CD14-positive monocyte (primary cell): Measurements from ENCODE around the gene RHNO1. TPM values are rescaled to one million over a fixed set of nuclear protein-coding genes. Genes with fewer than 3 reads are reported as not detected.
A peak's percentile ranks its signal among the peaks of the same experiment; 100 is the strongest.

Source experiments
- DNase-seq, 3 donors: peaks; one replicate each; pipeline ENCODE4 v3.0.0-alpha.2; 2011 to 2022
- H2AFZ ChIP-seq: 2 replicates; pipeline ENCODE4 v1.6.0; 2012; ENCODE audit warnings: mild to moderate bottlenecking, low read depth, low read length, inconsistent platforms; ENCODE audit not compliant: insufficient read depth, poor library complexity, severe bottlenecking
- H3K27ac ChIP-seq, 2 donors: 1 replicate in 1 of 2; 2 replicates in 1 of 2; pipeline ENCODE4 v1.5.1; 2012 to 2013; ENCODE audit warnings: low read length in 2 of 2, control low read depth in 1 of 2, inconsistent platforms in 1 of 2, low read depth in 1 of 2, mild to moderate bottlenecking in 1 of 2
- H3K27me3 ChIP-seq, 2 donors: one replicate each; pipeline versions ENCODE4 v1.6.0 to v1.6.1; 2011 to 2013; ENCODE audit warnings: low read length in 2 of 2; ENCODE audit not compliant: control insufficient read depth in 2 of 2, insufficient read depth in 2 of 2
- H3K36me3 ChIP-seq, 2 donors: replicated peaks in 1 of 2; 1 replicate in 1 of 2; 2 replicates in 1 of 2; pipeline versions ENCODE4 v1.5.1 to v1.6.1; 2012 to 2013; ENCODE audit warnings: low read length in 2 of 2, control low read depth in 1 of 2, inconsistent platforms in 1 of 2, mild to moderate bottlenecking in 1 of 2; ENCODE audit not compliant: insufficient read depth in 2 of 2, control insufficient read depth in 1 of 2
- H3K4me1 ChIP-seq, 2 donors: 1 replicate in 1 of 2; 2 replicates in 1 of 2; pipeline versions ENCODE4 v1.5.1 to v1.6.1; 2012 to 2013; ENCODE audit warnings: low read length in 2 of 2, control low read depth in 1 of 2, inconsistent platforms in 1 of 2, mild to moderate bottlenecking in 1 of 2, moderate library complexity in 1 of 2; ENCODE audit not compliant: insufficient read depth in 2 of 2, control insufficient read depth in 1 of 2
- H3K4me2 ChIP-seq: replicated peaks from 2 replicates; pipeline ENCODE3; 2012; ENCODE audit warnings: low read length, moderate library complexity, mild to moderate bottlenecking; ENCODE audit not compliant: poor library complexity, severe bottlenecking; ENCODE audit errors: extremely low read depth
- H3K4me3 ChIP-seq, 3 experiments: fragments of 200-600 bp in 1 of 3; sonication (generic) in 1 of 3; replicated peaks in 1 of 3; 1 replicate in 2 of 3; 2 replicates in 1 of 3; pipeline ENCODE4 v1.5.1; 2011 to 2013; ENCODE audit warnings: low read length in 3 of 3, mild to moderate bottlenecking in 3 of 3, control low read depth in 2 of 3, low read depth in 2 of 3, inconsistent platforms in 1 of 3, moderate library complexity in 1 of 3
- H3K79me2 ChIP-seq: 2 replicates; pipeline ENCODE4 v1.6.0; 2012; ENCODE audit warnings: mild to moderate bottlenecking, control low read depth, inconsistent platforms, low read length, moderate library complexity; ENCODE audit not compliant: insufficient read depth
- H3K9ac ChIP-seq: 2 replicates; pipeline ENCODE4 v1.6.0; 2017; ENCODE audit warnings: low read length, mild to moderate bottlenecking; ENCODE audit not compliant: insufficient read depth, poor library complexity, severe bottlenecking
- H3K9me3 ChIP-seq, 2 donors: replicated peaks in 1 of 2; 1 replicate in 1 of 2; 2 replicates in 1 of 2; pipeline versions ENCODE4 v1.5.1 to v1.6.1; 2012 to 2013; ENCODE audit warnings: low read length in 2 of 2, control low read depth in 1 of 2; ENCODE audit not compliant: control insufficient read depth in 1 of 2, insufficient read depth in 1 of 2
- H4K20me1 ChIP-seq: 2 replicates; pipeline ENCODE4 v1.6.0; 2012; ENCODE audit warnings: mild to moderate bottlenecking, low read length, control low read depth, moderate library complexity; ENCODE audit not compliant: insufficient read depth
- H3K27ac Mint-ChIP-seq, 7 donors: one replicate each; pipeline ENCODE4 v1.8.0; 2020; ENCODE audit warnings: mild to moderate bottlenecking in 7 of 7, mixed read lengths in 7 of 7, moderate library complexity in 6 of 7, inconsistent platforms in 2 of 7
- H3K27me3 Mint-ChIP-seq, 3 donors: one replicate each; pipeline ENCODE4 v1.8.0; 2021 to 2022; ENCODE audit warnings: low read depth in 3 of 3, mild to moderate bottlenecking in 3 of 3, mixed read lengths in 3 of 3, moderate library complexity in 3 of 3, inconsistent platforms in 1 of 3
- H3K36me3 Mint-ChIP-seq, 2 donors: one replicate each; pipeline ENCODE4 v1.8.0; 2020; ENCODE audit warnings: mixed read lengths in 2 of 2, inconsistent platforms in 1 of 2, mild to moderate bottlenecking in 1 of 2
- H3K4me1 Mint-ChIP-seq: one replicate; pipeline ENCODE4 v1.8.0; 2020; ENCODE audit warnings: mild to moderate bottlenecking, mixed read lengths
- H3K4me3 Mint-ChIP-seq, 2 donors: one replicate each; pipeline ENCODE4 v1.8.0; 2020; ENCODE audit warnings: mild to moderate bottlenecking in 2 of 2, mixed read lengths in 2 of 2, moderate library complexity in 1 of 2
- H3K9me3 Mint-ChIP-seq, 7 donors: one replicate each; pipeline ENCODE4 v1.8.0; 2020 to 2022; ENCODE audit warnings: mixed read lengths in 7 of 7, mild to moderate bottlenecking in 6 of 7, moderate library complexity in 6 of 7, inconsistent platforms in 2 of 7
- WGBS: methylation state at CpG from one replicate; pipeline ENCODE4 v1.1.5; 2013; ENCODE audit warnings: missing lambda C conversion rate; ENCODE audit not compliant: insufficient coverage; 5-methylcytosine and 5-hydroxymethylcytosine counted together
- intact Hi-C, 2 donors: fragments of 100-400 bp; cut with micrococcal nuclease; formaldehyde crosslinking; loops; one replicate each; pipeline versions ENCODE4 v1.15.0 to v1.15.1; 2023
- polyA plus RNA-seq, 3 donors: library from polyadenylated mRNA; depleted of rRNA in 1 of 3; unstranded in 2 of 3; stranded (reverse) in 1 of 3; fragments of 300-500 nt in 2 of 3; fragments of >200 nt in 1 of 3; fragmentation: Illumina TruSeq in 2 of 3; gene quantifications; 1 replicate in 2 of 3; 2 replicates in 1 of 3; pipeline ENCODE4 v1.2.3, GENCODE V29; 2012 to 2021
- TF ChIP-seq, protein P1 (sequence below): fragments of 200-600 bp; IDR thresholded peaks from one replicate; pipeline ENCODE4 v1.8.0; 2022; ENCODE audit warnings: antibody characterized with exemption, mild to moderate bottlenecking

Gene RHNO1
- polyA plus RNA-seq, 3 donors, result 10.2 to 24.7 (median 19.8) TPM

DNA sequence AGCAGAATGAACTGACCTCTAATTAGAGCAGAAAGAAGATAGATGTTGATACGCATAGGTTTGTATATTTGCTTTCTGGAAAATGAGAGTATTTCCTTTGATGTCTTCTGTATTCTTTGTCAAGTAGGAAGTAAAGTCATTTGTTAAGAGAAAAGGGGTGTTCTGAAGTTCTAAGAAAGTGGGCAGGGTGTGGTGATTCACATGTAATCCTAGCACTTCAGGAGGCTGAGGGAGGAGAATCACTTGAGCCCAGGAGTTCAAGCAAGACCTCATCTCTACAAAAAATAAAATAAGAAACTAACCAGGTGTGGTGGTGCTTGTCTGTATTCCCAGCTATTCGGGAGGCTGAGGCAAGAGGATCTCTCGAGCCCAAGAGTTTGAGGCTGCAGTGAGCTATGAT, 2.8 kb downstream of the RHNO1 start:
- H3K27me3 ChIP-seq, result no peaks in the 10 kb centered on the region
- Mint-ChIP-seq H3K36me3 (peaks cover 3% of the 10 kb centered on the region in 2 donors), H3K27ac (peak overlapping the region in 4 of 7 donors; percentile 12 to 81 (median 66)), H3K9me3 (no peaks in the 10 kb centered on the region), H3K4me3 (no peak overlapping the region), H3K4me1 (peaks cover 32% of the 10 kb centered on the region), H3K27me3 (no peaks in the 10 kb centered on the region)
- no peaks in the 10 kb centered on the region for H3K36me3 ChIP-seq
- H3K4me2 ChIP-seq, result no peak overlapping the region
- H3K9ac ChIP-seq, result no peak overlapping the region
- no peaks in the 10 kb centered on the region for H3K9me3 ChIP-seq
- no peak overlapping the region for H3K4me3 ChIP-seq
- intact Hi-C loops, result loop anchor here (5.0 kb wide), 1 partner anchor 68 kb away; the partner anchor contains the start of gene ITFG2 (in 2 of the 2)
- no peak for DNase-seq
- no peaks in the 10 kb centered on the region for H4K20me1 ChIP-seq
- H3K27ac ChIP-seq, result peak overlapping the region in 1 of 2 donors; percentile 40
- no CpG with 5 or more reads among the region's 3 CpGs for WGBS
- TF ChIP-seq, protein P1, sequence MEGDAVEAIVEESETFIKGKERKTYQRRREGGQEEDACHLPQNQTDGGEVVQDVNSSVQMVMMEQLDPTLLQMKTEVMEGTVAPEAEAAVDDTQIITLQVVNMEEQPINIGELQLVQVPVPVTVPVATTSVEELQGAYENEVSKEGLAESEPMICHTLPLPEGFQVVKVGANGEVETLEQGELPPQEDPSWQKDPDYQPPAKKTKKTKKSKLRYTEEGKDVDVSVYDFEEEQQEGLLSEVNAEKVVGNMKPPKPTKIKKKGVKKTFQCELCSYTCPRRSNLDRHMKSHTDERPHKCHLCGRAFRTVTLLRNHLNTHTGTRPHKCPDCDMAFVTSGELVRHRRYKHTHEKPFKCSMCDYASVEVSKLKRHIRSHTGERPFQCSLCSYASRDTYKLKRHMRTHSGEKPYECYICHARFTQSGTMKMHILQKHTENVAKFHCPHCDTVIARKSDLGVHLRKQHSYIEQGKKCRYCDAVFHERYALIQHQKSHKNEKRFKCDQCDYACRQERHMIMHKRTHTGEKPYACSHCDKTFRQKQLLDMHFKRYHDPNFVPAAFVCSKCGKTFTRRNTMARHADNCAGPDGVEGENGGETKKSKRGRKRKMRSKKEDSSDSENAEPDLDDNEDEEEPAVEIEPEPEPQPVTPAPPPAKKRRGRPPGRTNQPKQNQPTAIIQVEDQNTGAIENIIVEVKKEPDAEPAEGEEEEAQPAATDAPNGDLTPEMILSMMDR, result no peak
- no peak overlapping the region for H2AFZ ChIP-seq
- peaks cover 89% of the 10 kb centered on the region for H3K79me2 ChIP-seq
- peaks cover 30 to 31% of the 10 kb centered on the region in 2 donors for H3K4me1 ChIP-seq

DNA sequence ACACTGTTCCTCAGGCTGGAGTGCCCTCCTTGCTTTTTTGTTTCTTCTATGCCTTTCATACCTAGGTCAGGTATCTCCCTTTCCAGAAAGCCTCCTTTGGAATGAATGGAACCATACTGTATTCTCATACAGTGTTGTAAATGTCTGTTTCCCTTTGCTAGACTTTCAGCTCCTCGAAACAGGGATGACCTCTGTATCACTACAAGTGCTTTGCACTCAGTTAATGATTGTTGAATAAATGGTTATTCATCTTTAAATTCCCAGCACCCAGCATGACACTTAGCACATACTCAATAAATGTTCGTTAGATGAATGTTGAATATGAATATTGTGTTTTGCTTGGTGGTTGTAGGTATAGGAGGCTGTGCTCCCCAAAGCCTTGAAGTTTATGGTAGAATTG, 7.8 kb downstream of the RHNO1 start:
- peaks cover 18 to 25% of the 10 kb centered on the region in 2 donors for H3K36me3 Mint-ChIP-seq
- DNase-seq, result no peak
- Histone ChIP-seq H3K36me3 (peaks cover 0 to 17% of the 10 kb centered on the region in 2 donors), H4K20me1 (no peaks in the 10 kb centered on the region), H3K4me3 (no peak overlapping the region), H3K27me3 (no peaks in the 10 kb centered on the region), H3K4me1 (no peaks in the 10 kb centered on the region), H3K9ac (no peak overlapping the region), H3K9me3 (no peaks in the 10 kb centered on the region), H3K4me2 (no peak overlapping the region), H3K27ac (no peak overlapping the region), H3K79me2 (peaks cover 55% of the 10 kb centered on the region), H2AFZ (no peak overlapping the region)
- intact Hi-C loops, result no loop called here
- peaks cover 6% of the 10 kb centered on the region for H3K4me1 Mint-ChIP-seq
- H3K27ac Mint-ChIP-seq, result peak overlapping the region in 2 of 7 donors; percentile 12 to 14
- no peak overlapping the region for H3K4me3 Mint-ChIP-seq
- TF ChIP-seq, protein P1, result no peak
- peaks cover 0 to 3% (median 0%) of the 10 kb centered on the region in 3 donors for H3K27me3 Mint-ChIP-seq
- H3K9me3 Mint-ChIP-seq, result no peaks in the 10 kb centered on the region
- no CpG with 5 or more reads among the region's 2 CpGs for WGBS
